ENCODE data around the gene NKX1-1. TPM values are rescaled to one million over a fixed set of nuclear protein-coding genes. Genes with fewer than 3 reads are reported as not detected.

NKX1-1 gene
- total RNA-seq, 1 donor from 2014 or later: not detected

- H3K4me1 ChIP-seq: no peaks in the 10 kb centered on the region
These were observed 44.2 kb downstream of the NKX1-1 start for GRCh38 chr4:1362046-1362445.

GRCh38 chr4:1361431-1361830 is 44.8 kb downstream of the NKX1-1 start:
- no peaks in the 10 kb centered on the region for H3K79me2 ChIP-seq (ENCODE audit: low read depth)

More at GRCh38 chr4:1362046-1362445, 44.2 kb downstream of the NKX1-1 start:
- H3F3A ChIP-seq (ENCODE audit: low read depth): no peaks in the 10 kb centered on the region
- no peaks in the 10 kb centered on the region for H3K79me2 ChIP-seq (ENCODE audit: low read depth)
- no peaks in the 10 kb centered on the region for H3K27me3 ChIP-seq
- no peak overlapping the region for H3K27ac ChIP-seq
- H3K9ac ChIP-seq: no peak overlapping the region
- no peak overlapping the region for H3K4me2 ChIP-seq
- H3K36me3 ChIP-seq: no peaks in the 10 kb centered on the region
- no peaks in the 10 kb centered on the region for H3K9me3 ChIP-seq (ENCODE audit: low read depth)
- no peak overlapping the region for H3K27ac Mint-ChIP-seq
- H2AFZ ChIP-seq (replicated peaks): no peak overlapping the region
- no peak overlapping the region for H3K4me3 ChIP-seq
- no peak for TF ChIP-seq EZH2 (IDR thresholded peaks at IDR 0.05)
- no peak for TF ChIP-seq EZH2phosphoT487 (IDR thresholded peaks at IDR 0.05)
- TF ChIP-seq CTCF (IDR thresholded peaks at IDR 0.05): no peak
- no peaks in the 10 kb centered on the region for H3K9me3 Mint-ChIP-seq
- H3K27me3 Mint-ChIP-seq (ENCODE audit: insufficient read depth, low read depth): peaks cover 4% of the 10 kb centered on the region
- no peak overlapping the region for H3K4me3 Mint-ChIP-seq
- DNase-seq (ENCODE audit: low spot score): no peak
- H3K4me1 Mint-ChIP-seq: peaks cover 7% of the 10 kb centered on the region
- H3K36me3 Mint-ChIP-seq: no peaks in the 10 kb centered on the region
- peaks cover 2% of the 10 kb centered on the region for H4K20me1 ChIP-seq (ENCODE audit: low read depth)

DNA sequence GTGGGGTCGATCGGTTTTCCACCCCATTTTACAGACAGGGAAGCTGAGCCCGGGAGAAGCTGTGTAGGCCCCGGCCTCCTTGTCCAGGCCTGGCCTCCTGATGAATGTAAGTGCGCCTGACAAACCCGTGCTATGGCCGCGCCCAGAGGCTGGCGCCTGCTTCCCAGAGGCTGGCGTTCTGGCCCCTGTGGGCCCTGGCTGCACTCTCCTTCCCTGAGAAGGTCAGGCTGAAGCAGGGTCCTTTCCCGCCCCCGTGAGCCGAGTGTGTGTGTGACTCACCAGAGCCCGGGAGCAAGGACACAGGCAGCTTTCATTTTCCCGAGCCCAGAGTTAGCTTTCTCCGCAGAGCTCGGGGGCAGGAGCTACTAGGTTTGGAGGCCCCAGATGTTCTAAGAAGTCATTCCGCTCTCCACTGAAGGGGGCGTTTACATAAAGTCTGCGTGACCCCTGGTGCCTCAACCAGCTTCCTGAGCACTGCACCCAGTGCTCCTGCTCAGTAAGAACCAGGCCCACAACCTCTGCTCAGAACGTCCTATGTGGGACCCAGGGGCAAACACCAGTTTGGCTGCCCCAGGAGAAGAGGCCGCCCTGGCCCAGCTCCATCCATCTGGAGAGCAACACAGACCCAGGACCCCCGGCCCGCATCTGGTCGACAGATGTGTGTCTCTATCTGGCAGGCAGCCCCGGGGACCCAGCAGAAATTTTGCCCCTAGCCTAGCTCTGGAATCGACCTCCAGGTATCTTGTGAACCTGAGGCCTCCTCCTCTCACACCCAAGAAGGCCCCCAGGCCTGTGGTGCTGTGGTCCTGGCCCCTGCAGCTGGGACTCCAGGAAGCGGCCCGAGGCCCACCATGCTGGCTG is 45.6 kb downstream of the NKX1-1 start:
- Histone ChIP-seq H3F3A (ENCODE audit: low read depth) (no peaks in the 10 kb centered on the region), H3K79me2 (ENCODE audit: low read depth) (no peaks in the 10 kb centered on the region), H2AFZ (replicated peaks) (no peak overlapping the region), H3K4me2 (no peak overlapping the region), H3K9ac (no peak overlapping the region), H3K4me1 (no peaks in the 10 kb centered on the region), H3K36me3 (no peaks in the 10 kb centered on the region), H3K27me3 (no peaks in the 10 kb centered on the region), H3K4me3 (no peak overlapping the region), H3K27ac (no peak overlapping the region), H4K20me1 (ENCODE audit: low read depth) (peaks cover 2% of the 10 kb centered on the region), H3K9me3 (ENCODE audit: low read depth) (no peaks in the 10 kb centered on the region)
- peaks cover 6% of the 10 kb centered on the region for H3K27me3 Mint-ChIP-seq (ENCODE audit: insufficient read depth, low read depth)
- TF ChIP-seq EZH2phosphoT487 (IDR thresholded peaks at IDR 0.05): no peak
- no peak for TF ChIP-seq CTCF (IDR thresholded peaks at IDR 0.05)
- TF ChIP-seq EZH2 (IDR thresholded peaks at IDR 0.05): no peak
- DNase-seq (ENCODE audit: low spot score): no peak
- H3K4me3 Mint-ChIP-seq: no peak overlapping the region
- H3K4me1 Mint-ChIP-seq: peaks cover 7% of the 10 kb centered on the region
- no peaks in the 10 kb centered on the region for H3K9me3 Mint-ChIP-seq
- no peaks in the 10 kb centered on the region for H3K36me3 Mint-ChIP-seq
- H3K27ac Mint-ChIP-seq: no peak overlapping the region

More at GRCh38 chr4:1361431-1361830, 44.8 kb downstream of the NKX1-1 start:
- H3K36me3 Mint-ChIP-seq: no peaks in the 10 kb centered on the region
- Histone ChIP-seq H3K4me3 (no peak overlapping the region), H4K20me1 (ENCODE audit: low read depth) (peaks cover 2% of the 10 kb centered on the region), H3K4me1 (no peaks in the 10 kb centered on the region), H3K9ac (no peak overlapping the region), H3F3A (ENCODE audit: low read depth) (no peaks in the 10 kb centered on the region), H2AFZ (replicated peaks) (no peak overlapping the region), H3K4me2 (no peak overlapping the region), H3K9me3 (ENCODE audit: low read depth) (no peaks in the 10 kb centered on the region), H3K36me3 (no peaks in the 10 kb centered on the region), H3K27ac (no peak overlapping the region), H3K27me3 (no peaks in the 10 kb centered on the region)
- no peak overlapping the region for H3K27ac Mint-ChIP-seq
- no peaks in the 10 kb centered on the region for H3K9me3 Mint-ChIP-seq
- peaks cover 7% of the 10 kb centered on the region for H3K4me1 Mint-ChIP-seq
- peaks cover 4% of the 10 kb centered on the region for H3K27me3 Mint-ChIP-seq (ENCODE audit: insufficient read depth, low read depth)
- no peak for TF ChIP-seq EZH2 (IDR thresholded peaks at IDR 0.05)
- TF ChIP-seq EZH2phosphoT487 (IDR thresholded peaks at IDR 0.05): no peak
- no peak for TF ChIP-seq CTCF (IDR thresholded peaks at IDR 0.05)
- DNase-seq (ENCODE audit: low spot score): no peak
- no peak overlapping the region for H3K4me3 Mint-ChIP-seq

Measured in neural progenitor cell (in vitro differentiated cells).